Astrocyte (in vitro differentiated cells and primary cell): ENCODE data around the gene CBX2.

ENCODE experiments used
- CTCF ChIP-seq: IDR thresholded peaks from 2 replicates; pipeline ENCODE4 v1.5.1; 2011; ENCODE audit warnings: low read depth, mild to moderate bottlenecking, inconsistent platforms, low read length, moderate library complexity; ENCODE audit not compliant: insufficient read depth
- EZH2 ChIP-seq: IDR thresholded peaks from 2 replicates; pipeline ENCODE4 v1.6.1; 2012; ENCODE audit warnings: mild to moderate bottlenecking, low read length, inconsistent platforms; ENCODE audit not compliant: insufficient read depth

GRCh38 chr17:79749156-79749815, 28.7 kb upstream of the CBX2 start:
- TF ChIP-seq CTCF (no peak), EZH2 (no peak)
